C4-2B (cell line): ENCODE measurements around the gene HNF4A.

Experiments used
- ZFX ChIP-seq: fragments of 450-650 bp; IDR thresholded peaks from 2 replicates; pipeline ENCODE4 v1.6.1; 2017
- TF ChIP-seq, protein P1 (sequence below): fragments of 450-650 bp; conservative IDR thresholded peaks from 2 replicates; pipeline ENCODE4 v1.5.1; 2017; ENCODE audit warnings: mild to moderate bottlenecking

DNA sequence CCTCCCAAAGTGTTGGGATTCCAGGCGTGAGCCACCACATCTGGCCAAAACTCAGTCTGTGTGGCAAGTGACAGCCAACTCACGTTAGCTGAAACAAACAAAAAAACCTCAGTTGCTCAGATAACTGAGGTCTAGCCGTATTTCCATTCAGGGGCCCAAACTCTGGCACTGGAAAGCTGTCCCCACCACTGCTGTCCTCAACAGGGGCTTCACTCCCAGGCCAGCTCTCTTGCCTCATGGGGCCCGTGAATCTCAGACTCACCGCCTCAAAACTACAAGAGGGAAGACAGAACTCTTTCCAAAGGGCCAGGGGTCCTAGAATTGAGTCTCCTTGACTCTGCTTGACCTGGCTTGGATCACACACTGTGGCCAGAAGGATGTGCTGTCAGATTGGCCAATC lies 127.6 kb downstream of the HNF4A start:
- TF ChIP-seq, protein P1, sequence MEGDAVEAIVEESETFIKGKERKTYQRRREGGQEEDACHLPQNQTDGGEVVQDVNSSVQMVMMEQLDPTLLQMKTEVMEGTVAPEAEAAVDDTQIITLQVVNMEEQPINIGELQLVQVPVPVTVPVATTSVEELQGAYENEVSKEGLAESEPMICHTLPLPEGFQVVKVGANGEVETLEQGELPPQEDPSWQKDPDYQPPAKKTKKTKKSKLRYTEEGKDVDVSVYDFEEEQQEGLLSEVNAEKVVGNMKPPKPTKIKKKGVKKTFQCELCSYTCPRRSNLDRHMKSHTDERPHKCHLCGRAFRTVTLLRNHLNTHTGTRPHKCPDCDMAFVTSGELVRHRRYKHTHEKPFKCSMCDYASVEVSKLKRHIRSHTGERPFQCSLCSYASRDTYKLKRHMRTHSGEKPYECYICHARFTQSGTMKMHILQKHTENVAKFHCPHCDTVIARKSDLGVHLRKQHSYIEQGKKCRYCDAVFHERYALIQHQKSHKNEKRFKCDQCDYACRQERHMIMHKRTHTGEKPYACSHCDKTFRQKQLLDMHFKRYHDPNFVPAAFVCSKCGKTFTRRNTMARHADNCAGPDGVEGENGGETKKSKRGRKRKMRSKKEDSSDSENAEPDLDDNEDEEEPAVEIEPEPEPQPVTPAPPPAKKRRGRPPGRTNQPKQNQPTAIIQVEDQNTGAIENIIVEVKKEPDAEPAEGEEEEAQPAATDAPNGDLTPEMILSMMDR: no peak
- TF ChIP-seq ZFX: no peak
